GM12892 (cell line): ENCODE results near the gene DNAH14.

Experiments
- DNase-seq: peaks from one replicate; pipeline ENCODE4 v3.0.0; 2011; ENCODE audit not compliant: insufficient read length
- FAIRE-seq: peaks from 2 replicates; lab custom pipeline; 2011; peaks lifted over from hg19 to GRCh38; lab: Jason Lieb, UNC
- POLR2A ChIP-seq: IDR thresholded peaks from 2 replicates; pipeline ENCODE4 v1.6.1; 2011; ENCODE audit warnings: low read depth, low read length, control low read depth
- POLR2AphosphoS5 ChIP-seq: IDR thresholded peaks from 2 replicates; pipeline ENCODE4 v1.6.1; 2011; ENCODE audit warnings: low read depth, low read length, control low read depth
- TAF1 ChIP-seq: IDR thresholded peaks from 2 replicates; pipeline ENCODE4 v1.6.1; 2011; ENCODE audit warnings: low read depth, mild to moderate bottlenecking, control low read depth, low read length, borderline replicate concordance

The DNAH14 gene

GRCh38 chr1:225446595-225446960, 517.1 kb downstream of the DNAH14 start:
- FAIRE-seq (no peak), DNase-seq (no peak)
- TF ChIP-seq TAF1 (no peak), POLR2A (no peak), POLR2AphosphoS5 (no peak)

GRCh38 chr1:225446981-225447615, 517.6 kb downstream of the DNAH14 start:
- TF ChIP-seq TAF1 (no peak), POLR2A (no peak), POLR2AphosphoS5 (no peak)
- DNase-seq (no peak), FAIRE-seq (no peak)

- FAIRE-seq (no peak), DNase-seq (no peak)
- TF ChIP-seq POLR2A: no peak
- no peak for TF ChIP-seq TAF1
- TF ChIP-seq POLR2AphosphoS5: no peak
Observed at GRCh38 chr1:225447650-225448089, 518.2 kb downstream of the DNAH14 start.

- TF ChIP-seq POLR2AphosphoS5 (no peak), TAF1 (no peak), POLR2A (no peak)
- FAIRE-seq (no peak), DNase-seq (no peak)
Observed at GRCh38 chr1:225448146-225448805, 518.8 kb downstream of the DNAH14 start.
